Keratinocyte (primary cell): ENCODE results near the gene MSMP. TPM values are rescaled to one million over a fixed set of nuclear protein-coding genes. Genes with fewer than 3 reads are reported as not detected.

ENCODE experiments used
- DNase-seq: peaks from one replicate; pipeline ENCODE4 v3.0.0-alpha.2; 2011; ENCODE audit warnings: low read depth, missing footprints, low spot score
- FAIRE-seq: peaks from 2 replicates; lab custom pipeline; 2011; peaks lifted over from hg19 to GRCh38; lab: Jason Lieb, UNC
- H2AFZ ChIP-seq: 2 replicates; pipeline ENCODE4 v1.6.0; 2012; ENCODE audit warnings: low read length, control low read depth, inconsistent platforms; ENCODE audit not compliant: control insufficient read depth
- H3K27ac ChIP-seq: 2 replicates; pipeline ENCODE4 v1.5.1; 2011; ENCODE audit warnings: low read length; ENCODE audit not compliant: control insufficient read depth, insufficient read depth
- H3K27me3 ChIP-seq: 3 replicates; pipeline ENCODE4 v1.6.0; 2011; ENCODE audit warnings: low read length; ENCODE audit not compliant: control insufficient read depth, insufficient read depth; ENCODE audit errors: extremely low read depth
- H3K36me3 ChIP-seq, 2 experiments: 2 replicates in 1 of 2; 3 replicates in 1 of 2; pipeline ENCODE4 v1.5.1; 2011; ENCODE audit warnings: low read length in 2 of 2, mild to moderate bottlenecking in 1 of 2; ENCODE audit not compliant: control insufficient read depth in 2 of 2, insufficient read depth in 2 of 2; ENCODE audit errors: extremely low read depth in 1 of 2
- H3K4me1 ChIP-seq: 3 replicates; pipeline ENCODE4 v1.5.1; 2011; ENCODE audit warnings: low read length; ENCODE audit not compliant: control insufficient read depth, insufficient read depth; ENCODE audit errors: extremely low read depth
- H3K4me2 ChIP-seq: 3 replicates; pipeline ENCODE4 v1.6.0; 2011; ENCODE audit warnings: low read depth, low read length; ENCODE audit not compliant: control insufficient read depth, insufficient read depth; ENCODE audit errors: extremely low read depth
- H3K4me3 ChIP-seq, 3 experiments: fragments of 200-600 bp in 1 of 3; sonication (generic) in 1 of 3; 2 replicates in 2 of 3; 3 replicates in 1 of 3; pipeline ENCODE4 v1.5.1; 2011 to 2016; ENCODE audit warnings: low read length in 3 of 3, mild to moderate bottlenecking in 3 of 3, control low read depth in 2 of 3, inconsistent platforms in 1 of 3, low read depth in 1 of 3, mixed read lengths in 1 of 3, mixed run types in 1 of 3, moderate library complexity in 1 of 3; ENCODE audit not compliant: control insufficient read depth in 2 of 3, insufficient read depth in 2 of 3; ENCODE audit errors: extremely low read depth in 1 of 3
- H3K79me2 ChIP-seq: 2 replicates; pipeline ENCODE4 v1.6.0; 2012; ENCODE audit warnings: low read length; ENCODE audit not compliant: control insufficient read depth, insufficient read depth
- H3K9ac ChIP-seq: 3 replicates; pipeline ENCODE4 v1.6.0; 2011; ENCODE audit warnings: low read length; ENCODE audit not compliant: control insufficient read depth, insufficient read depth; ENCODE audit errors: extremely low read depth
- H3K9me1 ChIP-seq: 3 replicates; pipeline ENCODE4 v1.6.0; 2011; ENCODE audit warnings: low read length; ENCODE audit not compliant: control insufficient read depth, insufficient read depth; ENCODE audit errors: extremely low read depth
- H3K9me3 ChIP-seq: 2 replicates; pipeline ENCODE4 v1.5.1; 2012; ENCODE audit warnings: low read depth, low read length; ENCODE audit not compliant: control insufficient read depth
- H4K20me1 ChIP-seq: 3 replicates; pipeline ENCODE4 v1.6.0; 2011; ENCODE audit warnings: low read length; ENCODE audit not compliant: control insufficient read depth, insufficient read depth; ENCODE audit errors: extremely low read depth
- EZH2 ChIP-seq: IDR thresholded peaks from one replicate; pipeline ENCODE4 v1.6.1; 2012; ENCODE audit warnings: inconsistent platforms, mild to moderate bottlenecking, low read length, moderate library complexity
- dilution Hi-C: fragments of 300-500 bp; cut with MboI; formaldehyde crosslinking; loops from one replicate; pipeline ENCODE4 v1.7.0; 2020; ENCODE audit warnings: low sequenced_read_pairs; ENCODE audit not compliant: extremely low pct_ligation_motif_present
- polyA plus RNA-seq, 5 experiments: library from polyadenylated mRNA; depleted of rRNA in 3 of 5; stranded (reverse) in 3 of 5; stranded (forward) in 1 of 5; unstranded in 1 of 5; fragments of >200 nt; gene quantifications; 1 replicate in 1 of 5; 2 replicates in 3 of 5; 3 replicates in 1 of 5; pipeline versions ENCODE4 v1.2.1 to v1.2.3, GENCODE V29; 2011 to 2012; ENCODE audit warnings: missing spikeins in 2 of 5, low read depth in 1 of 5, low replicate concordance in 1 of 5
- TF ChIP-seq, protein P1 (sequence below), 3 experiments: IDR thresholded peaks in 1 of 3; conservative IDR thresholded peaks in 1 of 3; optimal IDR thresholded peaks in 1 of 3; 2 replicates in 2 of 3; 3 replicates in 1 of 3; pipeline versions ENCODE3 to v1.5.1; 2011; ENCODE audit warnings: low read length in 3 of 3, mild to moderate bottlenecking in 3 of 3, moderate library complexity in 2 of 3, control low read depth in 1 of 3, inconsistent platforms in 1 of 3; ENCODE audit not compliant: insufficient read depth in 2 of 3; ENCODE audit errors: extremely low read depth in 1 of 3

Gene MSMP
- polyA plus RNA-seq, 1 donor (not counting 4 experiments of a cell fraction or from before 2014, with no cell fraction given), result not detected

DNA sequence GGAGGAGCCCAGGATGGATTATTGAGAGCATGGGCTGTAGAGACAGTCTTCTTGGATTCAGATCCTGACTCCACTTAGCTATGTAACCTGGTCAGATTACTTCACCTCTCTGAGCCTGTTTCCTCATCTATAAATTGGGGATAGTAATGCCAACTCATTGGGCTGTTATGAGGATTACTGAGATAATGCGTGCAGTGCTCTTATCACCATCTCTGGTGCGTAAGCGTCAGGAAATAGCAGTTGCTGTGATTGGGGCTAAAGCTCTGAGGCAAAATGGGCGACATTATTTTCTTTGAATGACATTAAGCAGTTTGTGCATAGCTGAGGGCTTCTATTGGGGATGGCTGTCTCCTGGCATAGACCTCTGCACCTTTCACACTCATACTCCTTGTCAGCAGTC is 995 bp upstream of the MSMP start:
- no peak overlapping the region for H3K9ac ChIP-seq
- H3K4me1 ChIP-seq, result peaks cover 5% of the 10 kb centered on the region
- no peak overlapping the region for H2AFZ ChIP-seq
- DNase-seq (no peak), FAIRE-seq (no peak)
- TF ChIP-seq, protein P1, sequence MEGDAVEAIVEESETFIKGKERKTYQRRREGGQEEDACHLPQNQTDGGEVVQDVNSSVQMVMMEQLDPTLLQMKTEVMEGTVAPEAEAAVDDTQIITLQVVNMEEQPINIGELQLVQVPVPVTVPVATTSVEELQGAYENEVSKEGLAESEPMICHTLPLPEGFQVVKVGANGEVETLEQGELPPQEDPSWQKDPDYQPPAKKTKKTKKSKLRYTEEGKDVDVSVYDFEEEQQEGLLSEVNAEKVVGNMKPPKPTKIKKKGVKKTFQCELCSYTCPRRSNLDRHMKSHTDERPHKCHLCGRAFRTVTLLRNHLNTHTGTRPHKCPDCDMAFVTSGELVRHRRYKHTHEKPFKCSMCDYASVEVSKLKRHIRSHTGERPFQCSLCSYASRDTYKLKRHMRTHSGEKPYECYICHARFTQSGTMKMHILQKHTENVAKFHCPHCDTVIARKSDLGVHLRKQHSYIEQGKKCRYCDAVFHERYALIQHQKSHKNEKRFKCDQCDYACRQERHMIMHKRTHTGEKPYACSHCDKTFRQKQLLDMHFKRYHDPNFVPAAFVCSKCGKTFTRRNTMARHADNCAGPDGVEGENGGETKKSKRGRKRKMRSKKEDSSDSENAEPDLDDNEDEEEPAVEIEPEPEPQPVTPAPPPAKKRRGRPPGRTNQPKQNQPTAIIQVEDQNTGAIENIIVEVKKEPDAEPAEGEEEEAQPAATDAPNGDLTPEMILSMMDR (optimal IDR thresholded peaks at IDR 0.05 in 1 of 3, IDR thresholded peaks at IDR 0.05 in 1 of 3, conservative IDR thresholded peaks at IDR 0.05 in 1 of 3; ENCODE audit: extremely low read depth in 1 of 3, insufficient read depth in 2 of 3, low read length in 3 of 3), result no peak
- no peak for TF ChIP-seq EZH2
- H3K9me1 ChIP-seq, result no peaks in the 10 kb centered on the region
- no peaks in the 10 kb centered on the region for H4K20me1 ChIP-seq
- no peaks in the 10 kb centered on the region for H3K9me3 ChIP-seq
- dilution Hi-C loops, result no loop called here
- H3K27ac ChIP-seq, result no peak overlapping the region
- peaks cover 24 to 29% of the 10 kb centered on the region in 2 experiments for H3K36me3 ChIP-seq
- H3K4me3 ChIP-seq, result no peak overlapping the region
- H3K79me2 ChIP-seq, result peaks cover 4% of the 10 kb centered on the region
- no peak overlapping the region for H3K4me2 ChIP-seq
- no peaks in the 10 kb centered on the region for H3K27me3 ChIP-seq

DNA sequence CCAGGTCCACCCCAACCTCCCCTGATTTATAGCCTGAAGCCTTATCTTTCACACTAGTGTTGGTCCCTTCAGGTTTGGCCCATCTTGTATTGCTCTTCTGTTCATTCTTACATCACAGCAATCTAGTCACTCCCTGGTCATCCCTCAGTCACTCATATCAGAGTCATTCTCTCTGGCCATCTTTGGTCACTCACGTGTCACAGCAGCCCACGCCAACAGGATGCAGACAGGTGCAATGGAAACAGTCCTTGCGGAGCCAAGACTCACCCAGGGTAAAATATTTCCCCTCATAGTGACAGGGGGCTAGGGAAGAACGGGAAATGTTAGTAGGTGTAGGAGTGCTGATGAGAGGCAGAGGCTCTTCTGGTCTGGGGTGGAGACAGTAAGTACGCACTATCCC is 610 bp downstream of the MSMP start:
- Histone ChIP-seq H4K20me1 (no peaks in the 10 kb centered on the region), H3K9me1 (no peaks in the 10 kb centered on the region), H3K36me3 (peaks cover 24 to 29% of the 10 kb centered on the region in 2 experiments), H3K9ac (no peak overlapping the region), H3K9me3 (no peaks in the 10 kb centered on the region), H3K79me2 (peaks cover 8% of the 10 kb centered on the region), H3K4me2 (no peak overlapping the region), H3K27me3 (no peaks in the 10 kb centered on the region), H3K27ac (no peak overlapping the region), H3K4me1 (peaks cover 9% of the 10 kb centered on the region), H2AFZ (no peak overlapping the region), H3K4me3 (no peak overlapping the region)
- FAIRE-seq (no peak), DNase-seq (no peak)
- no peak for TF ChIP-seq EZH2
- TF ChIP-seq, protein P1 (optimal IDR thresholded peaks at IDR 0.05 in 1 of 3, IDR thresholded peaks at IDR 0.05 in 1 of 3, conservative IDR thresholded peaks at IDR 0.05 in 1 of 3; ENCODE audit: extremely low read depth in 1 of 3, insufficient read depth in 2 of 3, low read length in 3 of 3), result no peak
- dilution Hi-C loops, result no loop called here
